NCI-H1105 (cell line): ENCODE data around the gene F5.

Source experiments
- DNase-seq: peaks from one replicate; lab custom pipeline; 2025; lab: John Stamatoyannopoulos, UW

F5 gene

DNA sequence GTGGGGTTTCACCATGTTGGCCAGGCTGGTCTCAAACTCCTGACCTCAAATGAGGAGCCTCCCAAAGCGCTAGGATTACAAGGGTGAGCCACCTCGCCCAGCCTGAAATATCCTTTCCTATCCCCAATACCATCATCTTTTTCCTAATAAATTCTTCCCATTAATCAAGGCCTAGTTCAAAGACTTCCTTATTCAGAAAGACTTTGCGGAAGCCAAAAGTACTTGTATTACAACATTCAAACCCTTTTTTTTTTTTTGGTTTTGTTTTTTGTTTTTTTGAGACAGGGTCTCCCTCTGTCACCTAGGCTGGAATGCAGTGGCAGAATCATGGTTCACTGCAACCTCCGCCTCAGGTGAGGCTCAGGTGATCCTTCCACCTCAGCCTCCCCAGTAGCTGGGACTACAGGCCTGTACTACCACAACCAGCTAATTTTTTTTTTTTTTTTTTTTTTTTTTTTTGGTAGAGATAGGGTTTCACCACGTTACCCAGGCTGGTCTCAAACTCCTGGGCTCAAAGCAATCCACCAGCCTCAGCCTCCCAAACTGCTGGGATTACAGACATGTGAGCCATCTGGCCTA is 108.1 kb downstream of the F5 start:
- no peak for DNase-seq

DNA sequence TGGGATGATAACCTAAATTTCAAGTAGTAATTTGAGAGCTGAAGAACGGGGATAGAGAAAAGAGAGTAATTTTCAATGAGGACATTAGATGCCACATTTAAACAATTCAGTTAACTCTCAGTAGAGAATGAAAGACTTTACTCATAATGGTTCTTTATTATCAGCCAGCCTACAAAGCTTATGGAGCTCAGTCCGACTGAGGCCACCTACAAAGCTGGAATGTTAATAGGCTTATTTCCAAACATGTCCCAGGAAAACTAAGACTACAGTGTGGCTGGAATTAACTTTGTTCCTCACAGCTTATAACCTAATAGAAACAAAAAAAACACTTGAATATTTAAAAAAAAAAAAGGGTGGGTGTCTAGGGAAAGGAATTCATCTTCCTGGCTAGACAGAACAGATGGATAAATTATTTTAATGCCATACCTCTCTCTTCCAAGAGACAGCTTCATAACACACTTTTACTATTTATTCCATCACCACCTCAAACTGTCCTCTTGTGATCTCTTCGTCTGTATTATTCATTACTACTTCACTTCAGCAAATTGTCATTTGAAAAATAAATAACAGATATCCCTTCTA is 110.4 kb downstream of the F5 start:
- DNase-seq = peak; percentile 13

DNA sequence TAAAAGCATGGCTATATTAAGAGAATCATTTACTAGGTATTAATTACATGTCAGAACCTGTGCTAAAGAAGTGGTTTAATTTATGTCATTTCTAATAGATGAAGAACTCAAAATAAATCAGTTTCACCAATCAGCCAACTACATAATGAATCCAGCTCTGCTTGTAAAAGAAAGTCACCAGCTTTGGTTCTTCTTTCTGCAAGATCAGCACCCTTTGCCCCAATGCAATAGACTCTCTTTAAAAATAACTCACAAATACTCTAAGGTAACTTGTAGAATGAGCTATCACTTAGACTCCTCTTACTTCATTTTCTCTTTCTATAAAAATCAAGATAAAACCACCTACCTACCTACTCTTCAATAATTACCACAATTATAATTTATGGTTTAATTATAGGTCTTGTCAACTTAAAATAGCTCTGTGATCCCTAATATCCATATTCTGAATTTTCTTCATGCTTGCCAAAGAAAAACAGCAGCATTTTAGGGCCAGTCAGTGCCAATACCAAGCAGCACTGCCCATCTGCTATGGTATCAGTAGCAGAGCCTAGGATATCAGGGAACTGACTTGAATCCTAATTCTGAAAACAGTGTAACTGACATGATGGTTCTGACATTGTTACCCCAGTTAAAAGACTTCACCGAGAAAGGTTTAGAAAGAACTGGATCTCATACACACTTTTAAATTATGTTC is 111.8 kb downstream of the F5 start:
- peak; percentile 30 for DNase-seq

DNA sequence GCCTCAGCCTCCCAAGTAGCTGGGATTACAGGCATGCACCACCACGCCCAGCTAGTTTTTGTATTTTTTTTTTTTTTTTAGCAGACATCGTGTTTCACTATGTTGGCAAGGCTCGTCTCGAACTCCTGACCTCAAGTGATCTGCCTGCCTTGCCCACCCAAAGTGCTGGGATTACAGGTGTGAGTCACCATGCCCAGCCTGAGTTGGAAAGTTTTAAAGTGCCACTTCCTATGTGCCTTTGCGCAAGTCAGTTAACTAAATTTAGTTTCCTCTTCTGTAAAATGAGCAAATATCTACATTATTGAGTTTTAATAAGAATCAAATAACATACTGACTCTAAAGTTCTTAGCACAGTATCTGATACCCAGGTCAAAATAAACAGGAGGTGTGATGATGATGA is 112.9 kb downstream of the F5 start:
- DNase-seq = no peak

DNA sequence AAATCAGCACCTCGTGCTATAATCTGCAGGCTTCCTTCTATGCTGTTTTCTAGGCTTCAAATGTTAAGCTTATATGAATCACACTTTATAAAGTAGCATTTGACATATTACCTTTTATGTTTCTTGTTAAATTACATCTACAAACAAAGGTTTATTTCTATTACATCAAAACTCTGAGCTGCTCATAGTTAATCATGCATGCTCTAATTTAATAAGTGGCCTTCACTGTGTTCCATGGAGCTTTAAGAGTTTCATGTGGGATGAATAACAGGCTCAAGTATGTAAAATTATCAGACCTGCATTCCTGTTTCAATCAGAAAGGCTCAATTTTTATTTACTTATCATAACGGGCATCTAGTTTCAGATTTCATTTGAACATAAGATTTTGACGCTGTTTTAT is 113.5 kb downstream of the F5 start:
- no peak for DNase-seq

DNA sequence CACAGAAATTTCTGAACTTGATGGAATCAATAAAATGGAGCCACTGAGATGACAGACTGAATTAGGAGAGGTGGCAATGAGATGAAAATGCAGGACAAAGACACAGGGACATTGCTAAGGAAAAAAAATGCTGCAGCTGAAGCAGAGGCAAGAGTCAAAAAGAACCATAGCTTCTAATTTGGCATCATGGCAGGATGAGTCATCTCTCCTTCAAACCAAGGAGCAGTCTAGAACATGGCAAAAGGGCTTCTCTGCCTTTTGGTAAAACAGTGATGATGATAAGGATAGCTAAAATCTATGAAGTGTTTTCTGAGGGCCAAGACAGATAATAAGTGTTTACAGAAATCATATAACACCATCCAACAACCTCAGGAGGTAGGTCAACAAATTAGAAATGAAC is 117.3 kb downstream of the F5 start:
- DNase-seq = no peak

DNA sequence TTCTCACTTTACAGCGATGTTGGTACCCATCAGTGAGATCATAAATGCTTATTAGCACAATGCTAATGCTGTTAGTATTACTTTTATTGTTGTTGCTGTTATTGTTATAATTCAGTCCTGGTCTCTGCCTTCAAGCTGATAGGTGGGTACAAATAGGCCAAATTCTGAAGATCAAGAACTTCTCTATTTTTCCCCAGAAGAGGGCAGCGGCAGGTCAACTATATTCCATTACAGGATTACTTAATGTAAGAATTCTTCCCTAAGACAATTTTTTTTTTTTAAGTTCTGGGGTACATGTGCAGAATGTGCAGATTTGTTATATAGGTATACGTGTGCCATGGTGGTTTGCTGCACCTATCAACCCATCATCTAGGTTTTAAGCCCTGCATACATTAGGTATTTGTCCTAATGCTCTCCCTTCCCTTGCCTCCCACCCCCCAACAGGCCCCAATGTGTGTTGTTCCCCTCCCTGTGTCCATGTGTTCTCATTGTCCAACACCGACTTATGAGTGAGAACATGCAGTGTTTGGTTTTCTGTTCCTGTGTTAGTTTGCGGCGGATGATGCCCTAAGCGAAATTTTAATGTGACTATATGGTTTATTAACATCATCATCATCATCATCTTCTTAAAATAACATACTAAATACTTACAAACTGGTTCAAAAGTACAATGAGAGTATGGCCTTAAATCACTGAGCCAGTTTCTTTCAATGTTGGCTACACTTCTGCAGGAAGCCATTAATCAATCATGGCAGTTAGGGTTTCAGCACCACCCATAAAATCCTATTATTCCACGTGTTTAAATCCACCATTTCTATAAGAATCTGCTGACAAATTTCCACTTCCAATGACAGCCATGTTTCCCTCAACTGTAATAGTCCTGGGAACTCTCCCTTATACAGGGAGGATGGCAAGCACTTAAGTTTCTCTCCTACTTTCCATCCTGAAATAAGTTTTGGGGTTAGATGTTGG is 119.7 kb downstream of the F5 start:
- peak; percentile 17 for DNase-seq

DNA sequence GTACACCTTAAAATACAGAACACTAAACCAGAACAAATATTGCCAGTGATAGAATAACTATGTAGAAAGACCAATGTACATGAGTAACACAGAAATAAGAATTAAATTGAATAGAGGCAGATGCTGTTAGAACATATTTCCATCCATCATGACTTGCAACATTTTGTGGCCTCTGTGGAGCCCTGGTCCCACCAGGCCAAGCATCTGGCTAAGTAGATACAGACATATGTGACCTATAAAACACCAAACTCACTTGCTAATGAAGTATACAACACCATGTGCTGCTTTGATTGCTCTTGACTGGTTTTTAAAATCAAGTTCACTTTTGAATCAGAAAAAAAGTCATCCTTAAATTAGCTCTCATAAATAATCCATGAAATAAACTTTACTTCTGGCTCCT is 121.0 kb downstream of the F5 start:
- no peak for DNase-seq
